GM10266 (cell line): ENCODE data around the gene MND1.

ENCODE experiments used
- DNase-seq: peaks from one replicate; pipeline ENCODE4 v3.0.0; 2012; ENCODE audit errors: extremely low spot score
- TF ChIP-seq, protein P1 (sequence below): IDR thresholded peaks from 2 replicates; pipeline ENCODE4 v1.5.1; 2012; ENCODE audit warnings: mild to moderate bottlenecking, low read depth; ENCODE audit not compliant: control insufficient read depth, insufficient read depth; ENCODE audit errors: missing control alignments

The MND1 gene

DNA sequence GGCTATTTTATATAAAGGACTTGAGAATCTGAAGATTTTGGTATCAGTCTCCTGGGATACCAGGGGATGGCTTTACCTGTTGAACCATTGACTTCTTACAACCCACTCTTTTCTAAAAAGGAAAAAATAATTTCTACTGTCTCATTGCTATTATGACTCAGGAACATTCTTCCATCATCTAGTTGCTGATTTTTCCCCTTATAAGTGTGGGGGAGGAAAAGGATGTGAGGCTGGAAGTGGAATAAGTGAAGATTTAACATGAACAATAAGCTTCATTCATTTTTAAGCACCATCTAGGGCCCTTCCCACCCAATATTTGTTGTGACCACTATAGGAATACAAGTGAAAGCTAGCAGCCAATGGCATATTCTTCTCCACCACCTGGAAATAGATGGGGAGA lies 10.6 kb upstream of the MND1 start:
- no peak for DNase-seq
- TF ChIP-seq, protein P1, sequence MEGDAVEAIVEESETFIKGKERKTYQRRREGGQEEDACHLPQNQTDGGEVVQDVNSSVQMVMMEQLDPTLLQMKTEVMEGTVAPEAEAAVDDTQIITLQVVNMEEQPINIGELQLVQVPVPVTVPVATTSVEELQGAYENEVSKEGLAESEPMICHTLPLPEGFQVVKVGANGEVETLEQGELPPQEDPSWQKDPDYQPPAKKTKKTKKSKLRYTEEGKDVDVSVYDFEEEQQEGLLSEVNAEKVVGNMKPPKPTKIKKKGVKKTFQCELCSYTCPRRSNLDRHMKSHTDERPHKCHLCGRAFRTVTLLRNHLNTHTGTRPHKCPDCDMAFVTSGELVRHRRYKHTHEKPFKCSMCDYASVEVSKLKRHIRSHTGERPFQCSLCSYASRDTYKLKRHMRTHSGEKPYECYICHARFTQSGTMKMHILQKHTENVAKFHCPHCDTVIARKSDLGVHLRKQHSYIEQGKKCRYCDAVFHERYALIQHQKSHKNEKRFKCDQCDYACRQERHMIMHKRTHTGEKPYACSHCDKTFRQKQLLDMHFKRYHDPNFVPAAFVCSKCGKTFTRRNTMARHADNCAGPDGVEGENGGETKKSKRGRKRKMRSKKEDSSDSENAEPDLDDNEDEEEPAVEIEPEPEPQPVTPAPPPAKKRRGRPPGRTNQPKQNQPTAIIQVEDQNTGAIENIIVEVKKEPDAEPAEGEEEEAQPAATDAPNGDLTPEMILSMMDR, result no peak

DNA sequence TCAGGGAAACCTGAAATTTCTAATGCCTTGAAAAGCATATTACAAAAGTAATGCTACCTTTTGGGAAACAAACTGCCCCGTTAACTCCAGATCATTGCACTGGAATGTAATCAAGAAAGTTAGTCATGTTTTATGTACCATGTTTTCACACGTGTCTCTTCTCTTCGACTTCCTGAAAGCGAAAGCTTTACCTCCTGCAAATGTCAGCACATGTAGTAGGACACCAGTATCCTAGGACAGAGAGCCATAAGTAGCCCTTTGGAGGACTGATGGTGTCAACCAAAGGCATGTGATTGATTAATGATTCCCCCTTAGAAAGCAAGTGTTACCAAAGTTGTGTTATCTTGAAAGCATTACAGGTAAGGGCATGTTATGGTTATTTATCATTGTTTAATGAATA lies 8.8 kb upstream of the MND1 start:
- TF ChIP-seq, protein P1, result no peak
- DNase-seq, result no peak

DNA sequence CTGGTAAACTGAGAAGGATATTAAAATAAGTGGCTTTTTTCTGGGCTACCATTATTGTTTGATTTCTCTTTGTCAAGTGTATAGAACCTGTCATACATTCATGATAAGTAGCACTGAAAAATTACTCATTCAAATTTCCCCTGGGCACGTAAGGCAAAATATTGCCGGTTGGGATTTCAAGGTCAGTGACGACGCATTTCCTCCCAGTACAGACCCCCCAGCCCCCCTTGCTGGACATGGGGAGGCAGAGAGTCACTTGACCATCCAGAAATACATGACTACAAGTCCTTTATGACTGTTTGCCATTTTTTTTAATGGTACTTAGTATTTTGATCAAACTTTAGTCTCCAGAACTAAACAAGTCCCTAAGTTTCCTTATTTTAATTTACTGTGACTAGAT lies 6.8 kb upstream of the MND1 start:
- TF ChIP-seq, protein P1, result no peak
- no peak for DNase-seq

DNA sequence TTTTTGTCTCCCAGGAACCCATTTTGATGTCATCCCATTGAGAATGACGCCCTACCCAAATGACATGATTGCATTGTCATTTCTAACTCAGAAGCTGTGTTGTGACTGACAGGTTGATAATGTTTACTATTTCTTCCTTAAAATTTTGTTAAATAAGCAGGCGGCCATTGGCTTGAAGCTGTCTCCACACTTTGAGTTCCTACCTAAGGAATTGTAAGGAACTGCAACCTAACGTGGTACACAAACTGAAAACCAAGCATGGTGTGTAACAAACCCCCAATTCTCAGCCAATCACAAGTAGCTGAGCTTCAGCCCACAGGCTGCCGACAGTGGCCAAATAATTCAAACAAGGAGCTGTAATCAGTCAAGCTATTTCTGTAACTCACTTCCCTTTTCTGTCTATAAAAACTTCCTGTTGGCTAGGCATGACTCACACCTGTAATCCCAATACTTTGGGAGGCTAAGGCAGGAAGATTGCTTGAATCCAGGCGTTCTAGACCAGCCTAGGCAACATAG lies 2.9 kb upstream of the MND1 start:
- no peak for DNase-seq
- TF ChIP-seq, protein P1, result no peak

DNA sequence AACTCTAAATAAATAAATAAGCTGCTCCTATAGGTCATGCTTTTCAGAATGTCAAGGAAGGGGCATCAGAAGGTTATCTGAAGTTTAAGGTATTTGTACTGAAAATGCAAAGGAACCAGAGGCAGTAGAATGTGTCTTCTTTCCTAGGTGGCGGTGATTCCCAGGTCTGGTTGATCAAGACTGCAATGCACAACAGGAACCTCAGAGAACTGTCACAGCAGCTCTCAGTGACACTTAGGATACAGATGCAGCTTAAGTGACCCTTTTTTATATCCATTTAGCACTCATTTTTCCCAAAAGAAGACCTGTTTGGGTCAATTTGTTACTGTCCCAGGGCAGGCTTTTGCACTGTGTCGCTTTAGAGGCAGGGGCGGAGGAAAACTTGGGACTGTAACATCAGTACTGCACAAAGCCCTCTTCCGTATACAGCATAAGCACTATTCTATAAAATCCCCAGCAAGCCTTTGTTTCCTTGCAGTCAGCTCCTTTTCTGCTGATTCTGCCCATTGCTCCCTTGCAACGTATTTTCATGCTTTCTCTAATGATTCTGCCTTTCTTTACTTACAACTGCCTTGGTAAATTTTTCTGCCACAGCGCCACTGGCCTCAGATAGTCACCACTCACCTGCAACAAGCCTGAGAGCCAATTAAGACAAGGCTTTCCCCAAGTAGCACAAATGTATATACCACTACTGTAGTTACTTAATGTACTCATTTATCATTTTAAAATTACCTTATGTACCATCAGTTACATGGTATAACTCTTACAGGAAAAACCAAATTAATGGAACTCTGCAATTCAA lies 1.5 kb upstream of the MND1 start:
- TF ChIP-seq, protein P1, result no peak
- no peak for DNase-seq

DNA sequence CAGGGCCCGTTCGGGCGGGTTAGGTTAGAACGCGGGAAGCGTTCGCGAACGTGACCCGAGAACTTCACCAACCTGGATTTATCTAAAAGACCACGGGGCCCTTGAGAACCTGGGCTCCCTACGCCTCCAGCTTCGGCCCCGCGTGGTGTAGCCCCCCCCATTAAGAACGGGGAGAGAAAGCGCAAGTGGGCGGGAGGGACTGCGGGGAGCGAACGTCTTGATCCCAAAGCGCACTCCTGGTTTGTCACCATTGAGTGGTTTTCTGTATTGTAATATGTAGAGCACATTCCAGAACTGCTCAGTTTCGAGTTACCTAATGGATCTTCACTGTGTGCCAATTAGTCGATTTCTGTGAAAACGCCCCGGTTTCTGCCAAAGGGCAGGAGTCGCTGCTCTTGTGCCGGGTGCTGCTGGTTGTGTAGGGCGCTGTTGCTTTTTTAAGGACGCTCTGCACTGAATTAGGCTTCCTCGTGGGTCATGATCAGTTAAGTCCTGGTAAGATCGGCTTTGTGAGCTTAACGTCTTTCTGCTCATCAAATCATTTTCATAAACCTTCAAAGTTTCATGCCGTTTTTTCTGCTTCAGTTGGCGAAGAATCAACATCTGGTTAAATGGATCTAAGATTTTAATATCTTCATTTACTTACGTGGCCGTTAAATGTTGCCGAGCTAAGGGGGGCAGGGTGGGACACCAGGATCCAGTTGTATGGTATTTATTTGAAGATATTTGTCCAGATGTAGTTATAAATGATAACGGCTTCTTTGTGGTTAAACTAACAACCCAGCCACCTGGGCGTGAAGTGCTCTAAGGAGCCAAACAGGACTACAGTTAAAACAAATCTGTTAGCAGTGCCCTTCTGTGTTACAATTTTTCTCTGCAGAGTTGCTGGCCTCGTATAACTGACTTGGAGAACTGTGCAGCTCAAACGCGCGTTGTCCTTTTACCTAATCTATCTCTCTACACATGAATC lies 809 bp downstream of the MND1 start:
- peak; percentile 52 for DNase-seq
- TF ChIP-seq, protein P1, result no peak
